C4-2B (cell line): Measurements from ENCODE around the gene SMAP2.
"Not testable (repeated sequence)": the region's sequence is repeated elsewhere in the genome, so short reads cannot be mapped to it uniquely, and the experiment has no call there.

Experiments
- H3K27ac ChIP-seq: fragments of 450-650 bp; 2 replicates; pipeline ENCODE4 v1.5.1; 2017
- ZFX ChIP-seq: fragments of 450-650 bp; IDR thresholded peaks from 2 replicates; pipeline ENCODE4 v1.6.1; 2017
- TF ChIP-seq, protein P1 (sequence below): fragments of 450-650 bp; conservative IDR thresholded peaks from 2 replicates; pipeline ENCODE4 v1.5.1; 2017; ENCODE audit warnings: mild to moderate bottlenecking

Gene SMAP2

GRCh38 chr1:40341491-40342380, 31.8 kb upstream of the SMAP2 start:
- H3K27ac ChIP-seq, result no peak overlapping the region
- TF ChIP-seq, protein P1, sequence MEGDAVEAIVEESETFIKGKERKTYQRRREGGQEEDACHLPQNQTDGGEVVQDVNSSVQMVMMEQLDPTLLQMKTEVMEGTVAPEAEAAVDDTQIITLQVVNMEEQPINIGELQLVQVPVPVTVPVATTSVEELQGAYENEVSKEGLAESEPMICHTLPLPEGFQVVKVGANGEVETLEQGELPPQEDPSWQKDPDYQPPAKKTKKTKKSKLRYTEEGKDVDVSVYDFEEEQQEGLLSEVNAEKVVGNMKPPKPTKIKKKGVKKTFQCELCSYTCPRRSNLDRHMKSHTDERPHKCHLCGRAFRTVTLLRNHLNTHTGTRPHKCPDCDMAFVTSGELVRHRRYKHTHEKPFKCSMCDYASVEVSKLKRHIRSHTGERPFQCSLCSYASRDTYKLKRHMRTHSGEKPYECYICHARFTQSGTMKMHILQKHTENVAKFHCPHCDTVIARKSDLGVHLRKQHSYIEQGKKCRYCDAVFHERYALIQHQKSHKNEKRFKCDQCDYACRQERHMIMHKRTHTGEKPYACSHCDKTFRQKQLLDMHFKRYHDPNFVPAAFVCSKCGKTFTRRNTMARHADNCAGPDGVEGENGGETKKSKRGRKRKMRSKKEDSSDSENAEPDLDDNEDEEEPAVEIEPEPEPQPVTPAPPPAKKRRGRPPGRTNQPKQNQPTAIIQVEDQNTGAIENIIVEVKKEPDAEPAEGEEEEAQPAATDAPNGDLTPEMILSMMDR, result no peak
- TF ChIP-seq ZFX, result no peak

DNA sequence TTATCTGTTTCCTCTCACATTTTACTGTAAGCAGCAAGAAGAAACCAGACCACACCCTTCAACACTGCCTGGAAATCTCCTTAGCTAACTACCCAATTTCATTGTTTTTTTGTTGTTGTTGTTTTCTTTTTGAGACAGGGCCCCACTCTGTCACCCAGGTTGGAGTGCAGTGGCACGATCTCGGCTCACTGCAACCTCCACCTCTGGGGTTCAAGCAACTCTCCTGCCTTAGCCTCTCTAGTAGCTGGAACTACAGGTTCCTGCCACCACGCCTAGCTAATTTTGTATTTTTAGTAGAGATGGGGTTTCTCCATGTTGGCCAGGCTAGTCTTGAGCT, 31.2 kb upstream of the SMAP2 start:
- H3K27ac ChIP-seq, result not testable (repeated sequence)

- TF ChIP-seq ZFX, result no peak
- TF ChIP-seq, protein P1, result no peak
- no peak overlapping the region for H3K27ac ChIP-seq
Measured at GRCh38 chr1:40344597-40344996, 28.9 kb upstream of the SMAP2 start.

DNA sequence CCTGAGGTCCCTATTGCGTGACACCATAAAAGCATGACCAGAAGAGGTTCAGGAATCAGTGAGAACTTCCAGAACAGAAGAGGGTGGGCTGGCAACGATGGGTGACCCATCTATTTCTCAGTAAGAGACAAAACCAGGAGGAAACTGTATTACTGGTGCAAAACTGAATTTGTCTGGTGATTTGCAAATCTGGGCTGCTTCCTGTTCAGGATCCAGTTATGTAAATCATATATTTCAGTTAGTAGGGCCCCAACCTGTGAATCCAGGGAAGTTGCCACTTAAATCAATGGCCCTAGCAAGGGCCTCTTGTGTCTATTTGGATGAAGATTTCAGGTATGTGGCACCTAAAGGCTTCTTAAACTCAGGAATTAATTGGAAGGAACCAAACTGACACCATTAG, 23.1 kb upstream of the SMAP2 start:
- TF ChIP-seq ZFX, result no peak
- TF ChIP-seq, protein P1, result no peak
- no peak overlapping the region for H3K27ac ChIP-seq

- no peak overlapping the region for H3K27ac ChIP-seq
- TF ChIP-seq, protein P1, result no peak
- TF ChIP-seq ZFX, result no peak
Measured at GRCh38 chr1:40351124-40351523, 22.4 kb upstream of the SMAP2 start.

DNA sequence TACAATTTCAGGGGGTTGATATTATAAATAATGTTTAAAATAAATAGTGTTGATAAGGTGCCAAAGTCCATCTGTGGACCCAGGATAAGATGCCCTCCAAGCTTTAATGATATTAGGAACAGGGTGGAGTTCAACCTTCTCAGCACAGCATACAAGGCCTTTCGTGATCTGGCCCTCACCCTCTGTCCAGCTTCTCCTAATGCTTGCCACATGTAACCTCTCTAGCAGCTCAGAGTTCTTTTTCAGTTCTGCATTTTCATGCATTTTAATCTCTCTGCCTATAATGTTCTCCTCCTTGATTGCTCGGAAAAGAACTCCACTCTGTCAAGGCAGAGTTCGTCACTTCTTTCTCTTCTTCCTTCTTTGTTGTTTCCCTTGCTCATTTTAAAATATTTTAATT, 21.4 kb upstream of the SMAP2 start:
- no peak overlapping the region for H3K27ac ChIP-seq
- no peak for TF ChIP-seq ZFX
- TF ChIP-seq, protein P1, result no peak

DNA sequence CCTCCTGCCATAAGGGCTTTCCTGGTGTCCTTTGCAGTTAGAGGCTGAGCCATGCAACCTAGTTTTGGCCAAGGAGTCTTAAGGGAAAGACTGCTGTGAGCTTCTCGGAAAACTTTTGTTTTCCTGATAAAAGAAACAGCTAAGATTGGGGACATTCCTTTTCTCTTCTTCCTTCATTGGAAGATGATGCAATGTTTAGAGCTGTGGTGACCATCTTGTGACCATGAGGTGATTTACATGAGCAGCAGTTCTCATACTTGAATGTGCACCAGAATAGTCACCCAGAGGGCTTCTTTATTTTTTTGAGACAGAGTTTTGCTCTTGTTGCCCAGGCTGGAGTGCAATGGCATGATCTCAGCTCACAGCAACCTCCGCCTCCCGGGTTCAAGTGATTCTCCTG, 20.4 kb upstream of the SMAP2 start:
- no peak overlapping the region for H3K27ac ChIP-seq

More for the DNA sequence above, 20.4 kb upstream of the SMAP2 start:
- no peak for TF ChIP-seq ZFX
- TF ChIP-seq, protein P1, result no peak
